Activated naive CD8-positive, alpha-beta T cell treated with anti-CD3 and anti-CD28 coated beads, Interleukin-2, amount 50 U/mL, for 16 hours (primary cell): ENCODE measurements around the gene ZNF44.

ENCODE experiments used
- DNase-seq: peaks from one replicate; pipeline ENCODE4 v3.0.0-alpha.2; 2020; ENCODE audit warnings: low read depth, low spot score

Gene ZNF44

DNA sequence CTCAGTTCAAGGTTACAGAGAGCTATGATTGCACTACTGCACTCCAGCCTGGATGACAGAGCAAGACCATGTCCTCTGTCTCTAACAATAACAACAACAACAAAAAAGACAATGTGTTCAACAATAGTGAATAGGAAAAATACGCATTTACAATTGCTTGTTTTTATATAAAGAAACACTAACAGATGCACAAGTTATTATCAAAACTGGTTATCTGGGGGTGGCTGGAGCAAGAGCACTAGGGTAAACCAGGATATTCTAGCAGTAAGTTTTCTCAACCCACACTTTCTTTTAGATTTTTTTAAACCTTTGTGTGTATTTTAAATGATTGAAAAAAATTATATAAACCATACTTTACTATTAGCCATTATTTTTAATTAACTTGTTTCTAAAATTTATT, 33.1 kb downstream of the ZNF44 start:
- DNase-seq = no peak

DNA sequence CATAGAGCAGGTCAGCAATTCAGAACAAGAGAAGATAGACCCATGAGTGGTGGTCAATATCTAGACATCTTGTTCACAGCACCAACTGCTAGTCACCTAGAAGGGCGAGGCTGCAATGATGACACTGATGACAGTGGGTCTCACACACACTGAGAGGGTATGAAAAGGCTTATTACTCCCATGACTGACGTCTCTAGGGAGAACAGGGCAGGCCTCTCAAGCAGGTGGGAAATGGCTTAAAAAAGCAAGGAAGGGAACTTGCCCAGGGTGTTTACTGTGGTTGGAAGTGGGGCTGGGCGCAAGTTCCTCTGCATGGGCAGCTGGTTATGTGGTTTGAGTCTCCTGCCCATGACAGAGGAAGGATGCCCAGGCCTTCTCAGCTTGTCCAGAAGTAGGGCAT, 33.8 kb downstream of the ZNF44 start:
- DNase-seq = no peak

DNA sequence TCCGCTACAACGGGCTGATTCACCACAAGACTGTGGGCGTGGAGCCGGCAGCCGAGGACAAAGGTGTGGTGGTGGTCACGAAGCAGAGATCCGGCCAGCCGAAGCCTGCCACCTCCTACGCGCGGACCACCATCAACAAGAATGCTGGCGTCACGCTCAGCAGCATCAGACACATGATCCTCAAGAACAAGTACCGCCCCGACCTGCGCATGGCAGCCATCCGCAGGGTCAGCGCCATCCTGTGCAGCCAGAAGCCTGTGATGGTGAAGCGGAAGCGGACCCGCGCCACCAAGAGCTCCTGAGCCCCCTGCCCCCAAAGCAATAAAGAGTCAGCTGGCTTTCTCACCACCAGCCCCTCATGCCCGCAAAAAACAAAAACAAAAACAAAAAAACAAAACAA, 34.4 kb downstream of the ZNF44 start:
- no peak for DNase-seq

GRCh38 chr19:12255372-12255771, 39.3 kb downstream of the ZNF44 start:
- DNase-seq = no peak

- DNase-seq = no peak
Measured at GRCh38 chr19:12247644-12248222, 47.0 kb downstream of the ZNF44 start.

GRCh38 chr19:12244370-12244769, 50.3 kb downstream of the ZNF44 start:
- DNase-seq = no peak

DNA sequence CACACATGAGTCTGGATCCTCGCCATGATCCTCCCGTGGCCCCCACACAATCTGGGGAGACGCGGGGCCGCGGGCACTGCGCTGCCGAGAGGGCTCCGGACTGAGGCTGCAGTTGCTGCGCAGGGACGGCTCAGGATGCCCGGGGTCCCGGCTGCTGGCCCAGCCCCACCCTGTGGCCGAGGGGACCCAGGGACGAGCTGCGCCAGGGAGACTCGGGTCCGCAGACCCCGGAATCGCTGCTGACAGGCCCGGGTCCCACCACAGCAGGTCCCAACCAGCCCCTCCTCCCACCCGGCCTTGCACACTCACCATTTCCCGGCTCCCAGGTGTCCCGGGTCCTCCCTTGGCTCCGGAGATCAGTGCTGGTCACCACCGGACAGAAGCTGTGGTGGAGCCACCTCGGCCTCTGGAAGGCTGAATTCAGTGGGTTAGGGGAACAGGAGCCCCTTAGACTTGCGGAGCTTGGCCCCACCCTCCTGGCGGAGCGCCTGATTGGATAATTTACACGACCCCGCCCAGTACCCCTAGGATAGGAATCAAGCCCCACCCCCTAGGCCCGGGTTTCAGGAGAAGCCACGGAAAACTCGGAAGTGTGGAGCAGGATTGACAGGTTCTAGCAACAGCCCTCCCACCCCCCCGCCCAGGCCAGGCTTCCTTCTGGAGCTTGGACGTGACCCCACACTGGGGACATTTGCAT, 57.4 kb downstream of the ZNF44 start:
- no peak for DNase-seq

DNA sequence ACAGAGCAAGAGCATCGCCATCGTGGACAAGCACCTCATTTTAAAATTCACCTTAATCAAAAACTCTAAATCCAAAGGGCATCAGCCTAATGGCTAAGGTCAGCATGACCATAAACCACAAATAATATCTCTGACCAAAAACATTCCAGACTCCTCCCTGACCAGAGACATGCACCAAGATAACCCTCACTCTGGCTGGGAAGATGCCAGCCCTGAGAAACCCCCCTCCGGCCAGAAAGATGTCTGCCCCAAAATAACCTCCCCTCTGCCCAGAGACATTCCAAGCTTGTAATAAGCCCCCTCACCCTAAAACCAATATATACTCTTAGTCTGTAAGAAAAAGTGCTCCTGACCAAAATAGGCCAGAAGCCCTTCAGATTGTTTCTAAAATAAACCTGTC, 61.7 kb downstream of the ZNF44 start:
- DNase-seq = no peak

- DNase-seq = no peak
Measured at GRCh38 chr19:12230751-12231733, 63.6 kb downstream of the ZNF44 start.

GRCh38 chr19:12229990-12230389, 64.7 kb downstream of the ZNF44 start:
- no peak for DNase-seq

DNA sequence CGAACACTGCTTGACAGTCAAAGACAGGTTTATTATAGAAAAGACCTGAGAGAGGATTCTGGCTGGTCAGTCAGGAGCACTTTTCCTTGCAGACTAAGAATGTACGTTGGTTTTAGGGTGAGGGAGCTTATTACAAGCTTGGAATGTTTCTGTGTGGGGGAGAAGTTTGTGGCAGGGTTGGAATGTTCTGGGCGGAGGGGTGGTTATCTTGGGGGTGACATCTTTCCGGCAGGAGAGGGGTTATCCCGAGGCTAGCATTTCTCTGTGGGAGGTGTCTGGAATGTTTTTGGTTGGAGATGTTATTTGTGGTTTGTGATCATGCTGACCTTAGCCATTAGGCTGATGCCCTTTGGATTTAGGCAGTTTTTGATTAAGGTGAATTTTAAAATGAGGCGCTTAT, 70.0 kb downstream of the ZNF44 start:
- no peak for DNase-seq

DNA sequence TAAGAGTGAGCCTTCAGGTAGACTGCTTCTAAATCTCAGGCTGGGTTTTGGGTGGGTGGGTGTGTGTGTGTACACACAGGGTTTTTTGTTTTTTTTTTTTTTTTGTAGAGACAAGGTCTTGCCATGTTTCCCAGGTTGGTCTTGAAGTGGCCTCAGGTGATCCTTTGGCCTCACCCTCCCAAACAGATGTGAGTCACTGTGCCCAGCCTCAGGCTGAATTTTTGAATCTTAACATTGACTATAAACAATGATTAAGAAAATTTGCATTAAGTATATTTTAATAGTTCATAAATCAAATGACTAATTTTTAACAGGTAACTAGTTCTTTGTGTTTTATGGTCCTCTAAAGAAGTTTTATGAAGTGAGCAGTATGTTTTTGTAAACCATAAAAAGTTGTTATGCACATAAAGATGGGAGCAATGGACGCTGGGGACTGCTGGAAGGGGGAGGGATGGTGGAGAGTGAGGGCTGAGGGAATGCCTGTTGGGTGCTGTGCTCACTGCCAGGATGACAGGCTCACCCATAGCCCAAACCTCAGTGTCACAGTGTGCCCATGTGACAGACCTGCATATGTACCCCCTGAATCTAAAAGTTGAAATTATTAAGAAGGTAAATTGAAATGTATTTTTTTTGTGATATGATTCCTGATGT, 71.6 kb downstream of the ZNF44 start:
- DNase-seq = no peak
